ENCODE results near the gene PLCL2.
"Not testable (repeated sequence)": the region's sequence is repeated elsewhere in the genome, so short reads cannot be mapped to it uniquely, and the experiment has no call there.

PLCL2 gene

DNA sequence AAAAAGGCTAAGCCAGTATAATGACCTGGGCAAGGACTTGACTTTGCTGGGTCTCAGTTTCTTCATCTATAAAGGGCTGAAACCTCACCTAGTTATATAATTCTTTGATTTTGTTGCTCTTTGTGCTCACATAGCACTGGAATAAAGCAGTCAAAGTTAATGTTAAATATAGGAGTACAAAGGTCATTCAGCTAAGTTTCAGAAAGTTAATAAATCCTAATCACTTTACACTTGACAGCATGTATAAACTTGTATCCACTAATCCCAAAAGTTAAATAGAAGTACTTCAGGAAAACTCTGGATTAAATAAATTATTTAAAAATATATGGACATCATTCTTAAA is 33.9 kb downstream of the PLCL2 start:
- no peak for DNase-seq

DNA sequence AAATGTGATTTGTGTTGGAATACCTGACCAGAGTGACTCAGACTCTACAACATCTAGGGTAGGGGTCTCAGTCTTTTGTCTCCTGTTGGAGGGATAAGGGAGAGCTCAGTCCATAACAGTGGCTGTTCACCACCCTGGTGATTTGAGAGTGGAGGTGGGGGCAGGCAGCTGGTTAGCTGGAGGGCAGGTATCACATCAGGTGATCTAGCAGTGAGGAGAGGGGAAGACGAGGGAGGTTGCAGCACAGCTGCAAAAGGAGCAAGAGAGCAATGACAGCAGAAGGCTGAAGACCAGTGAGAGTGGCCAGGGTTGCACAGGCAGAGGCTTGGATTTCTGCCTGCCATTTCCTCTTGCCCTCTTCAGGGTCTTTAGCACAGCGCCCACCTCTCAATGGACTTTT is 38.4 kb downstream of the PLCL2 start:
- DNase-seq = no peak

DNA sequence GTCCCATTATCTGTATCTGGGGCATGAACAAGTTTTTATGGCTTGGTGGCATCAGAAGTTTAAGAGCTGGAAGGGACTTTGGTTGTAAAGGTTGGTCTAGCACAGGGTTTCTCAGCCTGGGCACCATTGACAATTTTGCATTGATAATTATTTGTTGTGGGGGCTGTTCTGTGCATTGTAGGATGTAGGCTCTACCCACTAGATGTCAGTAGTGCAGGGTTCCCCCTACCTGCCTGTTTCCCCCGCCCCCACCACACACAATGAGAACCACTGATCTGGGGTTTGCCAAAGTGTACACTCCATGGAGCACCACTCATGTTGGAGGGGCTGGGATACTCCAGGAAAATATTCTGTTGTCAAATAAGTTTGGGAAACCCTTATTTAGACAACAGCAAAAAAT is 42.7 kb downstream of the PLCL2 start:
- no peak for DNase-seq

DNA sequence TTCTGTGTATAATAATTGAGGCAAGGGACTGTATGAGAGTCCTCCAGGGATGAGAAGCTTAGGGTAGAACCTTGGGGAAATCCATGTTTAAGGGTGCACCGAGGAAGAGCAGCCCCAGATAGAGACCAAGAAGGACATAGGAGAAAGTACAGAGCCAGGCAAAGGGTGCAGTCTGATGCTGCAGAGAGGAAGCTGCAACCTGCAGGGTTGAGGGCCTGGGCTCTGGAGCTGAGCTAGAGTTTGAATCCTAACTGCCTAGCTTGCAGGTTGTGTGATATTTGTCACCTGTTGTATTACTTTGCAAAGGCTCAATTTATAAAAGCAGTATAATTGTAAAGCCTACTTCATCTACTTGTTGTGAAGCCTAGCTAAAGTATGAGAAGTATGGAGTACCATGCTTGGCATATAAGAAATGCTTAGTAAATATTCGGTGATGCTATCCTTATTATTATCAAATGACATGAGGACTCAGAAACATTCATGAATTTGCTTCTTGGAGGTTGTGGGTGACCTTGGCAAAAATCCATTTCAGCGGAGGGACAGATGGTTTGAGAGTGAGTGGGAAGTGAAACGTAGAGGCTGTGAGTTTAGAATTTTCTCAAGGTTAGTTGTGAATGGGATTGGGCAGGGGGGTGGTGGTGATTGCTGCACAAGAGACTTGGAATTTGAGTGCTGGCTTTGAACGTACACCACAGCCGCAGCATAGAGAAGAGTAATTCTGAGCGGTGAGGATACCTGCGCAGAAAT is 43.8 kb downstream of the PLCL2 start:
- DNase-seq = no peak

DNA sequence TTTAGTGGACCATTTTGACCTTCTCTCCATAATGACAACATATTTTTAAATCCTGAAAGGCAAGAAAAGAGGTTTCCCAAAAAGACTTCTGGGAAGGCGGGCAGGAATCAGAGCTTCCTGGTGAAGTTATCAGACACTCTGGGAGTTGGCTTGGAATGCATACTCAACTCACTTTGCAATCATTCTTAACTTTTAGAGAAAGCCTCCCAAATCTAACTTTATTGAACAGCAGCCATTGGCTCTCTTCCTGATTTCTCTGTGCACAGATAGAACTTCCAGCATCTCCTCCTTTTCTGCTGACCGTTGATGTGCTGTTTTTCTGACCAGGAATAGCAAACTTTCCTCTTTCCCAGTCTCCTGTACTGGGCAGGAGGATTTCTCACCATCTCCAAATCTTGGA is 44.6 kb downstream of the PLCL2 start:
- DNase-seq = no peak

DNA sequence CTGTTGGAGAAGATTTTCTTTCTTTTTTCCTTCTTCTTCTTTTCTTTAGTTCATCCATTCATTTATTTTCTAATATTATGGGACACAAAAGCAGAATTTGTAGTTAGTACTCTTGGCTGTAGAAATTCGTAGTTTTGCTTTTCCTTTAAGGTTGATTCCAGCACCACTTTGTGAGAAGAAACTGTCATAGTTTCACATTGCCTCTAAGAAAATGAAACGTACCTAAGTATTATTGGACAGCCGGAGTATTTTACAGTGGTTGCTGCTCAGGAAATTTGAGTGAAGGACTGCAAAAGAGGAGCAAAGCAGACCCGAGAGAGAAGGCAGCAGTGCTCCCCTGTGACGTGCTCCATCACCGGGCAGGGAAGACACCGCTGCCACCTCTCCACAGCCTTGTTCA is 48.1 kb downstream of the PLCL2 start:
- DNase-seq = no peak

DNA sequence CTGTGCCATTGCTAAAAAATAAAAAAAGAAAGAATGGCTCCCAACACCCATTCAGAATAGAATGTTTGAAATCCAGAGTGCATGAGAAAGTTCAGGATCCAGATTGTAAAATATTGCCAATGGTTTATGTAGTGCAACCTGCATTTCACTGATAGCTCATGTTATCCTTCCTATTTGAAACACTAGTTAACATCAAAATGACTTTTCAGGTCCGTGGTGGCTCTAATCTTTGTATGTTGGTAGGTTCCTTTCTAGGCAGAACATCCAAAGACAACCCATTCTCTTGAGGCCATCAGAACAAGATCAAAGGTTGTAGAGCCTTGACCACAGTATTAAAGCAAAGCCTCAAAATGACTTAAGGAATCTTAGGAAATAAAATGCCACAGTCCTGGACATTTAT is 51.0 kb downstream of the PLCL2 start:
- DNase-seq = no peak

DNA sequence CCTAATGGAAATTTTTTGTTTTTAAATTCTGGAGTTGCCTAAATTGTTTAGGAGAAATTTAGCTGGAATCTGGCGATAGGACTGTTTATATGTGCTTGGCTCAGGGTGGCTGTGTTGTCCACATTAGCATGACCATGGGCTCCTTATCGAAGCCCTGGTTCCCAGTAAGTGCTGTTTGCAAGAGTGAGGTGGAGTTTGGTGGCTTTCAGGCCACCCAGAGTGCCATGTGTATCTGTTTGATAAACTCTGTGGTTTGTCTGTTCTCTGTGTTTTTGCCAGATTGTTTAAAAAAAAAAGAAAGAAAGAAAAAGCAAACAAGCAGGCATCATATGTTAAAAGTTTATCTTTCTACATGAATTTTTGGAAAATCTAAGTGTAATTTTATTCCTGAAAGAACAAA is 51.5 kb downstream of the PLCL2 start:
- DNase-seq = no peak

DNA sequence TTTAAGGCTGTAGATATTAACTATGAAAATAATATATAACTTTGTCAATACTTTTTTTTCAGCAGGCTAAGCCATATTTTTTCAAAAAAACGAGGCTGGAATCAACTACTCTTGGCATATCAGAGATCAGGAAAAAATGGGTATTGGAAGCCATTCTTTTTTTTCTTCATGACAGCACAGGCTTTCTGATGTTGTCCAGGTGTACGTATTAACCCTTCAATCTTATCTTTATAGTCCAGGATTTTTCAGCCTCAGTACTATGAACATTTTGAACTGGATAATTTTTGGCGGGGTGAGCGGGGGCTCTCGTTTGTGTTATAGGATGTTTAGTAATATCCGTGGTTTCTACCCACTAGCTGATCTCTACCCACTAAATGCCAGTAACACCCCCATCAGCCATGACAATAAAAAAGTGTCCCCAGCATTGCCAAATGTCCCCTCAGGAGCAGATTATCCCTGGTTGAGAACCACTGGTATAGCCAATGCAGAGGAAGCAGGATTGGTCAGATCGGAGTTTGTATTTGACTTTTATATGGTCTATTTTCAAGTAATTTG is 52.0 kb downstream of the PLCL2 start:
- DNase-seq = no peak

DNA sequence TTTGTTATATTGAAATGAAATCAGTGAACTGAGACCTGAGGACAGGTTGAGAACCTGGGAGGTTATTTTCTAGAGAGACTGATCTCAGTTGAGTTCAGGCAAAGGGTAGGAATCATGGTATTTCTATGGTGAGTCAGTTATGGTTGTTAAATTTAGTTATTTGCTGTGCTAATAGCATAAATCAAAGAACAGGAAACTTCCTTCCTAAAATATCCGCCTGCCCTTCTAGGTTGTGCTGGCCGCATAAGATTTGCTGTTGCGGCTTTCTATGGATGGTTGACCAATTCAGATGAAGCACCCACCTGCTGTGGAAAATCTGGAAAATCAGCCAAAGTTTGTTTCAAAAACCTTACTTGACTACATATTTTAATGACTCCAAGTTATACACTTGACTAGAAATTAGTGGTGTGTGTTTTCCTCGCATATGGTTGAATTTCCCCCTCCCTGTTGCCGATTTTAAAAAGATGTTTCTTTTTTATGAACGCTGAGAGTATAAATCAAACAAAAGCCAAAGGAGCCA is 52.6 kb downstream of the PLCL2 start:
- DNase-seq = no peak

DNA sequence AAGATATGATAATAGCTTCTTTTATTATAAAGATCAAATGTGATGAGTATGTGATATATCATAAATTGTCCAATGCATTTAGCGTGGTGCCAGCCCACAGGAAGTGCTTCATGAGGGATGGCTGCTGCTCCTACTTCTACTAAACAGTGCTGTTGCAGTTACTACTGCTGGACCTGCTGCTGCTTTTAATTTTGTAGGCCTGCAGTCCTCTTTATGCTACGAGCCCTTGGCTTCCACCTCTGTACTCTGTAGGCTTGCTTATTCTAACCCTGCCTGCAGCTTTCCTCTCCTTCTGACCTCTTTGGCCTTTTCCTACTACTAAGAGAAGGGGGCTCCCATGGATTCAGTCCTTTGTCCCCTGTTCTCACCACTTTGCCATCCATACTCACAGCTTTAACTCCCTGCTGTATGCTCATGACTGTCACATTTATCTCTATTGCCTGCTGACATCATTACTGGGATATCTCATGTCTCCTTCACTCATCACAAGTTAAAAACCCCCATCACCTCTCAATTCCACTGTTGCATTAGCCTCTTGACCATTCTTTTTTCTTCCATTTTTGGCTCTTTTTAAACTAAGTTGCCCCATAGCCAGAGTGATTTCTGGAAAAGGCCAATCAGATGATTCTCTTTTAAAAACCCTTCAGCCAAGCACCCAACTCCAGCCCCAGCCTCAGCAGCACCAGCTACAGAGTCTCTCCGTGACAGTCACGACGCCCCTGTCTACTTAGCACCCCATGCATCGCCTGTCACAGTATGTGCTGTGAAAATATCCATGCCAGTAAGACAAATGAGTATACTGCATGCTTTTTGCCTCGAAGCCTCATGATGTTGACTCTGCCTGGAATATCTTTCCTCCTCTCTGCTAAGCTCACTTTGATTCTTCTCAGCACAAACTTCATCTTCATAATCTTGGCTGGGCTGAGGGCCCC is 56.3 kb downstream of the PLCL2 start:
- no peak for DNase-seq

DNA sequence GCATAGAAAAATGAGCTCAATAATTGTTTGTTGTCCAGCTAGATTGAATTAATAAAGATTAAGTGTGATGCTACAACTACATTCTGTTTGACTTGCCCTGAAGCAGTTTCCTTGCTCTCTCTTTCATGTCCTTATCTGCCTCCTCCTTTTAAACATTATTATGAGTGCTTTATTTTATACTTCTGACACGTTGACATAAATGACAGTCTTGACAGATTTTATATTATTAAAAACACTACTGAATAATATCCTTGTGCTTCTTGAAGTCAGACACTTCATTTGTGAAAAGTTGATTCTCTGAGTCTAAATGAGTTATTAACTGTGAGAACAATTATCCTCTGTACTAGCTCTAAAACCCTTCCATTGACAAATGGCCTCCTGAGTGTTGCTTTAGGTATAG is 58.2 kb downstream of the PLCL2 start:
- no peak for DNase-seq

DNA sequence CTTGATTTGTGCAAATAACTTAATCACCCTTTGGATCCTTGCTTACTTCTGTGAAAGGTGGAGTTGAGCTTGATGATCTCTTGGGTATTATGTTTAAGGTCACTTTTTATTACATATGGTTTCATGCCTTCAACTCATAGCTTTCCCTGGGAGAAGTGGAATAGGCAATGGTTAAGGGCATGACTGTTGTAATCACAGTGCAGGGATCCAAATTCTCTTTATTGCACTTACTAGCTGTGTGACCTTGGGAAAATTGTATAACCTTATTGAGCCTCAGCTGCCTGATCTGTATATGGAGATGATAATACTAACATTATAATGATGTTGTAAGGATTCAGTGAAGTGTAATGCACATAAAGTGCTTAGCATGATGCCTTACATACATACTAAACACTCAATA is 59.1 kb downstream of the PLCL2 start:
- no peak for DNase-seq

DNA sequence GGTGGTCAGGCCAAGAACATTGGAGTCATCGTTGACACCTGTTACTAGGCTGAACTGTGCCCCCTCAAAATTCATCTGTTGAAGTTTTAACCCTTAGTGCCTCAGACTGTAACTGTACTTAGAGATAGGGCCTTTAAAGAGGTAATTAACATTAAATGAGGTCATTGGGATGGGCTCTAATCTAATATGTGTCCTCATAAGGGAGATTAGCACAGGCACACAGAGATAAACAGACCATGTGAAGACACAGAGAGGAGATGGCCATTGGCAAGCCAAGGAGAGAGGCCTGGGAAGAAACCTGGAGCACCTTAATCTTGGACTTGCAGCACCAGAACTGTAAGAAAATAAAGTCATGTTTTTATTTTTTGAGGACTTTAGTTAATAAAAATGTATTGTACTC is 59.6 kb downstream of the PLCL2 start:
- no peak for DNase-seq

DNA sequence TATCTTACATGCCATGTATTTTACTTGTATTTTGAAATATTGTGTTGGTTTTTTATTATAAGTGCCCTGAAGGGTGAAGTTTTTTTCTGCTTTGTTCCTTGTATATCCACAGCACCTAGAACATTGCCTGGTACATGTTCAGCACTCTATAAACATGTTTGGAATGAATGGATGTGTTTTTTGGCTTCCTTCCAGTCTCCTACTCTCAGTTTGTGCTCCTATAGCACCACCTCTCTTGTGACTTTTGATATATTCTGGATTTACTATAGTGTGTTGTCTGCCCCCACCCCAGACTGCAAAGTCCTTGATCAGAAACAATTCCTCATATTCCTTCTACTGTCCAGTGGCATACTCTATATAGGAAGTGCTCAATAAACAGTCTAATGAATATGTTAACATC is 60.6 kb downstream of the PLCL2 start:
- no peak for DNase-seq

DNA sequence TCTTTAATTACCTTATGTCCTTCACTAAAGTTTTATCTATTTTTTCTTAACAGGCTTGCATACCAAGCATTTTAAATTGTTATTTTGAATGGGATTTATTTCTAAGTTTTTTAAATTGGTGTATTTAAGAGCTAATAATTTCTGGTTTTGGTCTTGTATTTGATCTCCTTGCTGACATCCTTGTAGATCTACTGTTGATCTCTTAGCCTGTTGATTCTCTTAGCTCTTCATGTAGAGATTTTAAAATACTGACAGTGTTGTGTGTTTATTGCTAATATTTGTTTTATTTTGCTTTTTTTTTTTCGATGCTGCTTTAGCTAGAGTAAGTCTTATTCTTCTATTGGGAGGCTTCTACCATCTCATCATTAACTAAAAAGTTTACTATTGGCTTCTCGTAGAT is 65.5 kb downstream of the PLCL2 start:
- DNase-seq = no peak

DNA sequence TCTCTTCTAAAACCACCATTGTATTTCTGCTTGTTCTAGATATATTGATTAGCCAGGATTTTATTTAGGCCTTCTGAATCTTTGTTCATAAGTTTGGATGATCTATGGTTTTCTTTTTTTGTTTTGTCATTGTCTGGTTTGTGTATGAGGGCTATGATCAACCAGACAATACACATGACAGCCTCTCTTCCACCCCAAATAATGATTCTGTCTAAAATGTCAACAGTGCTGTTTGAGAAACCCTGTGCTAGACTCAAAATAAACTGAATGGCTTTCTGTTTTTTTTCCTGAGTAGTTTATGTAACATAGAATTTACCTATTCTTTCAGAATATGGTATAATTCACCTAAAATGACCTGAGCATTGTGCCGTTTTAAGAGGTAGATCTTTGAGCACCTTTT is 66.1 kb downstream of the PLCL2 start:
- no peak for DNase-seq

DNA sequence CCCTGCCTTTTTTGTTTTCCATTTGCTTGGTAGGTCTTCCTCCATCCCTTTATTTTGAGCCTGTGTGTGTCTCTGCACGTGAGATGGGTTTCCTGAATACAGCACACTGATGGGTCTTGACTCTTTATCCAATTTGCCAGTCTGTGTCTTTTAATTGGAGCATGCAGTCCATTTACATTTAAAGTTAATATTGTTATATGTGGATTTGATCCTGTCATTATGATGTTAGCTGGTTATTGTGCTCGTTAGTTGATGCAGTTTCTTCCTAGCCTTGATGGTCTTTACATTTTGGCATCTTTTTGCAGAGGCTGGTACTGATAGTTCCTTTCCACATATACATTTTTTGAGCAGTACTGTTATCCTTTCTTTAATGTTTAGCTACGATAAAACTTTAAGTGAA is 73.1 kb downstream of the PLCL2 start:
- DNase-seq = not testable (repeated sequence)

DNA sequence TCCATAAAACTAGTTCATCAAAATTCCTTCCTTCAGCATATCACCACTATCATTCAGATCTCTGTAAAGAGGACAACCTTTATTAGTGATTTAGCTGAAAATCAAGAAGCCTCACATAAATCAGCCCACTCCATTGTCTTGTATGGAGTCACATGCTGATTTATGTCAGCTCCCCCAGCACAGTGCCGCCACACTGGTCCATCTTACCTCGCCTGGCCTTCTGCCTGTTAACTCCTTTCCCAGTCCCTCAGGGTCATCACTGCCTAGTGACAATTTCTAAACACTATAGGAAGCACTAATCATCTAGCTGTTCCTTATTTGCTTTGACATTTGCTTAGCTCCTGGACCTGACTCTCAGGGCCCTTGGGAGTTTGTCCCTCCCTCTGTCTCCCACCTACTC is 75.4 kb downstream of the PLCL2 start:
- DNase-seq = no peak

DNA sequence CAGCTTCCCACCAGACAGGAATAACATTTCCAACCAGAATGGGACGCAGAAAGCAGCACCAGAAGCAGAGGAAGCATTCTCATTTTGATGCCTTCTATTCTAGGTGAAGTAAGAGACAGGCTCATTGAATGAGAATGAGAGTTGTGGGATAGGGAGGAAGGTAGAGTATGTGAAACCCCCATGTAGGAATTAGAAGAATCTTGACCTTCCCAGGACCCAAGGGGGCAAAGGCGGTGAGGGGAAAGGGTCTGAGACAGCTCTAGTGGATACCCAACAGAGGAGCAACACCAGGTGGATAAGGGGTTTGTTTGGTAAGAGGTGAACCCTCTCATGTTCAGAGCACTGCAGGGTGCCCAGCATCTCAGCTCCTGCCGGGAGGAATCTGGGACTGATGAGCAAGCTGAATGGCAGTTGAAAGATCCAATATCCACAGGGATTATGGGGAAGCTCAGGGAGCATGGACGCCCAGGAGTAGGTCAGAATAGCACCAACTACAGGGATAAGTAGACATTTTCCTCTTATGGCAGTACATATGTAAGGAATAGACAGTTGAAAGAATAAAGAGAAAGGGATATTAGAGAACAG is 77.0 kb downstream of the PLCL2 start:
- no peak for DNase-seq

DNA sequence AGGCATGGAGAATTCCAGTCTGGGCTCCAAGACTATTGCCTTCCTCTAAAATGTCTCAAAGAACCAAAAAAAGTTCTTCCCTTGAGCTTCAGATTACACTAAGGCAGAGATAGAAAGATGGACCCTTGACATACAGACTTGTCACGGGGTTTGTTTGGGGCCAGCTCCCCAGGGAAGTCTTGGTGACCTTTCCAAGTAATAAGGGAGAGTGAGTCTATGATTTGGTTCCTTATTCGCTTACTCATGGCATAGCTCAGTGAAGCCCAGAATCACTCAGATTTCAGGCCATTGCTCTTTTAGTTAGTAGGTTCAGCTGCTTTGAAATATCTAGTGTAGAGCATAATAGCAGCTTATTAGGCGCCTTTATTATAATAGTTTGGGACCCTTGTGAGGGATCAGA is 90.3 kb downstream of the PLCL2 start:
- no peak for DNase-seq

DNA sequence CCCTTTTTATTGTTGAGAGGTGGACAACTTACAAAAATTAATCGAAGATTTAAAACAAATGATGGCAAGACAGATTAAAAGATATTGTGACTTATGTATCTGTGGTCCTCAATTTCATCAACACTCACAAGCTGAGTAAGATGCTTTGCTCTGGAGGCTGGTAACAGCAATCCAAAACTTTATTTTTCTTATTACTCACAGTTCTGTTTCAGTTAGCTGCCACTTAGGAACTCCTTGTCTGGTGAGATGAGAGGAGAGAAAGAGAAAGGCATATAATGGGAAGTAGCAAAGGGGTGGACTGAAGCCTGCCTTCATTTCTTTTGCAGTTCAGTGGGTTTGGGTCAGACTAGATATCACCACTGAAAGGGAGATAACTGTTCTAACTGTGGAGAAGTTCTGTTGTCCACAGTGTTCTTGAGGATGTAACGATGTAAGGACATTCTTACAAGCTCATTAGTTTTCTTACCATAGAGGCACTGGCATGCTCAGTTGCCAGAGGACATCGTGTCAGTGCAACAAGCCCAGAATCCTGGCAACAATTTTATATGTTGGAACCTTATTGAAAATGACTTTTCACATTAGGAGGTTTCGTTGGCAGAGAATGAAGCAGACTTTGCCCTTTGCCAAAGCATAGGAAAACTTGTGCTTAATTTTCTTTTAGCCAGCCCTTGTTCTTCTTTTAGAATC is 93.6 kb downstream of the PLCL2 start:
- no peak for DNase-seq

DNA sequence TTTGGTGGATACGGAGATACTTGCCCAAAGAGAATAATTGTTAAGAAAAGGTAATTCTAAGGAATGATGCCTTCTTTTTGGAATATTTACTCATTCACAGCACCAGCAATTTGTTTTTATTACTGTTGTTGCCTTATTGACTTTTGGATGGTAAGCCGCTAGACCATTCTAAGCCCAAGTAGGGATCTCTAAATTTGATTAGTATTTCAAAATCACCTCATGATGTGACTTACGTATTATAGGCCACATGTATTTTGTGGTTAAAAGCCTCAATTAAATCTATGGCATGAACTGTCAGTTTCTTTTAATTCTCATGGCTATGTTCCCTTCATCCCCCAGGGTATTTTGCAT is 94.1 kb downstream of the PLCL2 start:
- no peak for DNase-seq

Measured in CD4-positive, alpha-beta T cell treated with Interleukin-1 beta for 1 hour (primary cell).